ENCODE measurements around the gene MS4A12. TPM values are rescaled to one million over a fixed set of nuclear protein-coding genes. Genes with fewer than 3 reads are reported as not detected.

MS4A12 gene
- total RNA-seq, 1 experiment from 2014 or later = not detected

DNA sequence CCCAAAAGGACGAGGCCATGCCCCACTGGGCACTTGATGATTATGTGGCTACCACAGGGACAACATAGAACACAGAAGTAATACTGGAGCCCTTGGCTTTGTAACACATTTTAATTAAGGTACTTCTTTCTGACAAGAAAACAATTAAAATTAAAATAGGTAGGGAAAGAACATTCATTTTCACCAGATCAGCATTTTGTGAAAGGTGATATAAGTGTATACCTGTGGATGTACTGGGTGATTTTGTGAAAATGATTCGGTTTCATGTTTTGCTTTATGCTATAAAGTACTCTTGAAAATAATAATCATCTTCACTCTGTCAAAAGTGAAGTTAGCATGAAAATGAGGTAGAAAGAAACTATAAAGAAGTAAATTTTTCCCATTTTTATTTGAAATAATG is 876 bp downstream of the MS4A12 start:
- Histone ChIP-seq H4K8ac (replicated peaks; ENCODE audit: insufficient read length, low read depth, low read length) (no peak overlapping the region), H4K5ac (ENCODE audit: insufficient read length, low read depth, low read length) (no peak overlapping the region), H3K56ac (ENCODE audit: insufficient read length, low read depth, low read length) (no peak overlapping the region), H3K79me2 (ENCODE audit: insufficient read depth, low read length) (no peaks in the 10 kb centered on the region), H3K23ac (ENCODE audit: insufficient read length, low read depth, low read length) (no peak overlapping the region), H3K23me2 (ENCODE audit: insufficient read length, low read depth, low read length, poor library complexity, severe bottlenecking) (no peaks in the 10 kb centered on the region), H2AK5ac (ENCODE audit: insufficient read length, low read length) (no peak overlapping the region), H3K18ac (ENCODE audit: insufficient read length, low read depth, low read length) (no peak overlapping the region), H3T11ph (ENCODE audit: low read length) (no peak overlapping the region), H3K27me3 (ENCODE audit: insufficient read depth, low read length) (no peaks in the 10 kb centered on the region), H3K4ac (ENCODE audit: low read depth, low read length) (no peak overlapping the region), H3K9me3 (ENCODE audit: control insufficient read depth, low read depth, low read length) (no peaks in the 10 kb centered on the region), H3K27ac (ENCODE audit: insufficient read length, low read depth, low read length) (no peak overlapping the region), H3K9ac (ENCODE audit: extremely low read depth, insufficient read length, low read length) (no peak overlapping the region), H2BK120ac (ENCODE audit: low read depth, low read length, poor library complexity, severe bottlenecking) (no peak overlapping the region), H4K20me1 (ENCODE audit: control insufficient read depth, insufficient read depth, insufficient read length) (no peaks in the 10 kb centered on the region), H2BK20ac (ENCODE audit: low read depth, low read length, poor library complexity, severe bottlenecking) (no peak overlapping the region), H2BK12ac (ENCODE audit: insufficient read length, low read depth, low read length) (no peak overlapping the region), H3K79me1 (ENCODE audit: insufficient read depth, low read depth, low read length, poor library complexity, severe bottlenecking) (no peaks in the 10 kb centered on the region), H2BK15ac (ENCODE audit: low read depth, low read length) (no peak overlapping the region), H2BK5ac (ENCODE audit: insufficient read length, low read length) (no peak overlapping the region), H3K14ac (ENCODE audit: insufficient read depth, low read length) (no peak overlapping the region), H4K91ac (ENCODE audit: insufficient read length, low read depth, low read length) (no peak overlapping the region), H2AFZ (ENCODE audit: low read length) (no peak overlapping the region), H3K4me1 (ENCODE audit: insufficient read depth, low read length) (no peaks in the 10 kb centered on the region), H3K4me2 (ENCODE audit: insufficient read depth, insufficient read length, low read length) (no peak overlapping the region)
- Mint-ChIP-seq H3K4me3 (no peak overlapping the region), H3K4me1 (peaks cover 14 to 24% of the 10 kb centered on the region in 2 experiments), H3K9me3 (peaks cover 5 to 13% of the 10 kb centered on the region in 2 experiments), H3K36me3 (ENCODE audit: insufficient read depth in 1 of 3, low read depth in 3 of 3) (peaks cover 0 to 14% (median 4%) of the 10 kb centered on the region in 3 experiments; a peak in 4 of 7 replicates), H3K27ac (no peak overlapping the region), H3K27me3 (ENCODE audit: low read depth) (no peaks in the 10 kb centered on the region)
- TF ChIP-seq, protein P1, sequence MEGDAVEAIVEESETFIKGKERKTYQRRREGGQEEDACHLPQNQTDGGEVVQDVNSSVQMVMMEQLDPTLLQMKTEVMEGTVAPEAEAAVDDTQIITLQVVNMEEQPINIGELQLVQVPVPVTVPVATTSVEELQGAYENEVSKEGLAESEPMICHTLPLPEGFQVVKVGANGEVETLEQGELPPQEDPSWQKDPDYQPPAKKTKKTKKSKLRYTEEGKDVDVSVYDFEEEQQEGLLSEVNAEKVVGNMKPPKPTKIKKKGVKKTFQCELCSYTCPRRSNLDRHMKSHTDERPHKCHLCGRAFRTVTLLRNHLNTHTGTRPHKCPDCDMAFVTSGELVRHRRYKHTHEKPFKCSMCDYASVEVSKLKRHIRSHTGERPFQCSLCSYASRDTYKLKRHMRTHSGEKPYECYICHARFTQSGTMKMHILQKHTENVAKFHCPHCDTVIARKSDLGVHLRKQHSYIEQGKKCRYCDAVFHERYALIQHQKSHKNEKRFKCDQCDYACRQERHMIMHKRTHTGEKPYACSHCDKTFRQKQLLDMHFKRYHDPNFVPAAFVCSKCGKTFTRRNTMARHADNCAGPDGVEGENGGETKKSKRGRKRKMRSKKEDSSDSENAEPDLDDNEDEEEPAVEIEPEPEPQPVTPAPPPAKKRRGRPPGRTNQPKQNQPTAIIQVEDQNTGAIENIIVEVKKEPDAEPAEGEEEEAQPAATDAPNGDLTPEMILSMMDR (conservative IDR thresholded peaks at IDR 0.05) = no peak
- DNase-seq = no peak
- no CpG with 5 or more reads among the region's 2 CpGs for whole genome bisulfite sequencing (ENCODE audit: extremely low coverage, insufficient read length, low lambda C conversion rate)

Measured in H9 (cell line).